GM10266 (cell line): Measurements from ENCODE around the gene GRB2.
A peak's percentile ranks its signal among the peaks of the same experiment; 100 is the strongest.

ENCODE experiments used
- DNase-seq: peaks from one replicate; pipeline ENCODE4 v3.0.0; 2012; ENCODE audit errors: extremely low spot score
- TF ChIP-seq, protein P1 (sequence below): IDR thresholded peaks from 2 replicates; pipeline ENCODE4 v1.5.1; 2012; ENCODE audit warnings: mild to moderate bottlenecking, low read depth; ENCODE audit not compliant: control insufficient read depth, insufficient read depth; ENCODE audit errors: missing control alignments

The GRB2 gene

DNA sequence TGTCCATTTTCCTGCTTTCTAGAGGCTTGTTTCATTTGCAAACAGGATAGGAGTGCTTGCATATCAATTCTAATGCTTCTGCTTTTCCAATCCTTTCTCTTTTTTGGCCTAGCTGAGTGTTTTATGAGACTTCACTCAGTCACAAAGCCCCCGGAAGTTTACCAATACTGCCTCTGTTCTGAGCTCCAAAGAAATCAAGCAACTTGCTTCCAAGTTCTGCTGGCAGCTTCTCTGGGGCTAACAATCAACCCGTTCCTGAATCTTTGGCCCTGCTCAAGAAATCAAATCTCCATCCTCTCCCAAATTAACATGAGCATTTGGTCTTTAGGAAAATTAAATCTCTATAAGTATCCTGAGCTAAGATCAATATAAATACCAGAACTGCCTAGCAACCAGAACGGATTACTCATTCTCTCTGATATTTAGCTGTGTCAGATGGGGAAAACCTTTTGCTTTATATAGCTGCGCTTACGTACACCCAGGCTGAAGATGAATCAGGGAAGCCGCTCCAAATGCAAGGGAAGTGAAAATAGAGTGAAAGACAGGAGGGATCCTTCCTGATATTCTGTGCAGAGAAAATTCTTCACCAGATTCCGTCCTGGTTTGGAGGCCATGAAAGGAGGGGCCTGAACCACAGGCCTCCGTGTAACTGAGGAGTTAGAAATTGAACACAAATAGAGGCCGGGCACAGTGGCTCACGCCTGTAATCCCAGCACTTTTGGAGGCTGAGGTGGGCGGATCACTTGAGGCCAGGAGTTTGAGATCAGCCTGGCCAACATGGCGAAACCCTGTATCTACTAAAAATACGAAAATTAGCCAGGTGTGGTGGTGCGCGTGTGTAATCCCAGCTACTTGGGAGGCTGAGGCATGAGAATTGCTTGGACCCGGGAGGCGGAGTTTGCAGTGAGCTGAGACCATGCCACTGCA is 23.3 kb upstream of the GRB2 start:
- no peak for DNase-seq
- TF ChIP-seq, protein P1, sequence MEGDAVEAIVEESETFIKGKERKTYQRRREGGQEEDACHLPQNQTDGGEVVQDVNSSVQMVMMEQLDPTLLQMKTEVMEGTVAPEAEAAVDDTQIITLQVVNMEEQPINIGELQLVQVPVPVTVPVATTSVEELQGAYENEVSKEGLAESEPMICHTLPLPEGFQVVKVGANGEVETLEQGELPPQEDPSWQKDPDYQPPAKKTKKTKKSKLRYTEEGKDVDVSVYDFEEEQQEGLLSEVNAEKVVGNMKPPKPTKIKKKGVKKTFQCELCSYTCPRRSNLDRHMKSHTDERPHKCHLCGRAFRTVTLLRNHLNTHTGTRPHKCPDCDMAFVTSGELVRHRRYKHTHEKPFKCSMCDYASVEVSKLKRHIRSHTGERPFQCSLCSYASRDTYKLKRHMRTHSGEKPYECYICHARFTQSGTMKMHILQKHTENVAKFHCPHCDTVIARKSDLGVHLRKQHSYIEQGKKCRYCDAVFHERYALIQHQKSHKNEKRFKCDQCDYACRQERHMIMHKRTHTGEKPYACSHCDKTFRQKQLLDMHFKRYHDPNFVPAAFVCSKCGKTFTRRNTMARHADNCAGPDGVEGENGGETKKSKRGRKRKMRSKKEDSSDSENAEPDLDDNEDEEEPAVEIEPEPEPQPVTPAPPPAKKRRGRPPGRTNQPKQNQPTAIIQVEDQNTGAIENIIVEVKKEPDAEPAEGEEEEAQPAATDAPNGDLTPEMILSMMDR = no peak

DNA sequence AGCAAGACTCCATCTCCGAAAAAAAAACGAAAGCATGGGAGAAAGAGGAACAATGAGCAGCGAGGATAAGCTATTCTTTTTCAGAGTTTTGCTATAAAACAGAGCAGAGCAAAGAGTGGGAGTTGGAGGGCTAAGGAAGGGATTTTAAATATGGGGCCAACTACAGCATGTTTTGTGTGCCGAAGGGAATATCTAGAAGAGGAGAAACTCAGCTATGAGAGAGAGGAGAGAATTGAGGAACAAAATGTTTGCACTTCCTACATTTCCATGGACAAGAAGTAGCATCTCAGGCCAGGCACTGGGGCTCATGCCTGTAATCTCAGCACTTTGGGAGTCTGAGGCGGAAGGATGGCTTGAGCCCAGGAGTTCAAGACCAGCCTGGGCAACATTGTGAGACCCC is 13.1 kb upstream of the GRB2 start:
- TF ChIP-seq, protein P1 = no peak
- DNase-seq = no peak

DNA sequence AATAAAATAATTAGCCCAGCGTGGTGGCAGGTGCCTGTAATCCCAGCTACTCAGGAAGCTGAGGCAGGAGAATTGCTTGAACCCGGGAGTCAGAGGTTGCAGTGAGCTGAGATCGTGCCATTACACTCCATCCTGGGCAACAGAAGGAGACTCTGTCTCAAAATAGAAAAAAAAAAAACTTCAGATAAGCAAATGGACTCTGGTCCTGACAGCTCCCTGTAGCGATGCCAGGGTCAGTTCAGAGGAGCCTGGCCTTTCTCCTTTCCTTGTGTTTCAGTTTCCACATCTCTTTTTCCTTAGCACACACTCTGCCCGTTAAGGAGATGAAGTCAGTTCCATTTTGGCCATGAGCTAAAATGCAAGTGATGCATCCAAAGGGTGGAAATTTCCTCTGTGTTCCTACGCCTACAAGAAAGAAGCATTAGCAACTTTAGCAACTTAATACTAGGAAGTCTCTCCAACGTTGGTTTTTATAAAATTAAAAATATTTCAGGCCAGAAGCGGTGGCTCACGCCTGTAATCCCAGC is 11.6 kb upstream of the GRB2 start:
- TF ChIP-seq, protein P1 = no peak
- no peak for DNase-seq

DNA sequence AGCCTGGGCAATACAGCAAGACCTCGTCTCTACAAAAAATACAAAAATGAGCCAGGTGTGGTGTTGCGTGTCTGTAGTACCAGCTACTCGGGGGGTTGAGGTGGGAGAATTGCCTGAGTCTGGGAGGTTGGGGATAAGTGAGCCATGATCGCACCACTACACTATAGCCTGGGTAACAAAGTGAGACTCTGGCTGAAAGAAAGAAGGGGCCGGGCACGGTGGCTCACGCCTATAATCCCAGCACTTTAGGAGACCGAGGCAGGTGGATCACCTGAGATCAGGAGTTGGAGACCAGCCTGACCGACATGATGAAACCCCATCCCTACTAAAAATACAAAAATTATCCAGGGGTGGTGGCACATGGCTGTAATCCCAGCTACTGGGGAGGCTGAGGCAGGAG is 10.5 kb upstream of the GRB2 start:
- TF ChIP-seq, protein P1 = no peak
- no peak for DNase-seq

DNA sequence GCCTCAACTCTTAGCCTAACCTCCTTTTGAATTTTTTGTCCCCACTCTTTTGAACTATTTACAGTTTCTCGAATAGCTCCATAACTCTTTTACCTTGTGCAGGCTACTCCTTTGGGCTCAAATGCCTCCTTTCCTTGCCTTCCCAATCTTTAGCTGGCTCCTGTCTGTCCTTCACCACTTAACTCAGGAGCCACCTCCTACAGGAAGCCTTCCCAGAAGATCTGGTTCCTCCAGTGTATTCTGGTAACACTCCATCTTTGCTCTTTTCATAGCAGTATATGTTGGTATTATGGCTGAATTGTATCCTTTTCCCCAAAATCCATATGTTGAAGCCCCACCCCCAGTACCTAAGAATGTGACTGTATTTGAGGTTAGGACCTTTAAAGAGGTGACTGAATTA is 9.0 kb upstream of the GRB2 start:
- TF ChIP-seq, protein P1 = no peak
- DNase-seq = no peak

DNA sequence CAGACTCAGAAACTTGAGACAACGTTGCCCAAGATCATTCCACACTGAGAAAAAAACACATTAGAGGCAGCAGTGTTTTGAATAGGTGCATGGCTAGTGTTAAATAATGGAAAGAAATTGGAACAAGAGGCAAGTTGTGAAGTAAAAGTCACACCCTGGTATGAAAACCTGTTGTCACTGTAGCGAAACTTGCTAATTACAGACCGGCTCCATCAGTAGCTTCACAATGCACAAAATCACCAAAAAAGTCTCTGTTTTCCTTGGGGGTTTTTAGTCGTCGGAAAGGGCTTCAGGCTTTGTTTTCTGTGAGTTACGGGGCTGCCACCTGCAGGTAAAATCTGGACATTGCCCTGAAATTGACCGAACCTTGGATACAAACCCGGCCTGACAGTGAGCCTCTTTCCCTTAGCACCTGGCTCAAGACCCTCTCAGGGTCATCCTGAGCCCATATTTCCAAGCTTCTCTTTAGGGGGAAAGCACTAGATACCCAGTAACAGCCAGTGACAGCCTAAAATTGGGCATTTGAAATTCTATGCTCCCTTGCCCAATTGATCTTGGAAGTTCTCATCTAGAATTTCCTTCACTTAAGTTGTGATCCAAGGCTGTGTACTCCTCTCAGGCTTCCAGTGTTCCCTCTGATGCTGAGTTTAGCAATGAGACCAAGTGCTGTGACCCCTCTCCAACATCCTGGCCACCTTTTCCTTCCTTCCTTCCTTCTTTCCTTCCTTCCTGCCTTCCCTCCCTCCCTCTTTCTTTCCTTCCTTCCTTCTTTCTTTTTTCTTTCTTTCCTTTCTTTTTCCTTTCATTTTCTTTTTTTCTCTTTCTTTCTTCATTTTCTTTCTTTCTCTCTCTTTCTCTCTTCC is 7.2 kb upstream of the GRB2 start:
- TF ChIP-seq, protein P1 = peak; percentile 80
- peak; percentile 76 for DNase-seq
